GM10266 (cell line): ENCODE results near the gene GBX1.

Source experiments
- DNase-seq: peaks from one replicate; pipeline ENCODE4 v3.0.0; 2012; ENCODE audit errors: extremely low spot score
- CTCF ChIP-seq: IDR thresholded peaks from 2 replicates; pipeline ENCODE4 v1.5.1; 2012; ENCODE audit warnings: mild to moderate bottlenecking, low read depth; ENCODE audit not compliant: control insufficient read depth, insufficient read depth; ENCODE audit errors: missing control alignments

Gene GBX1

DNA sequence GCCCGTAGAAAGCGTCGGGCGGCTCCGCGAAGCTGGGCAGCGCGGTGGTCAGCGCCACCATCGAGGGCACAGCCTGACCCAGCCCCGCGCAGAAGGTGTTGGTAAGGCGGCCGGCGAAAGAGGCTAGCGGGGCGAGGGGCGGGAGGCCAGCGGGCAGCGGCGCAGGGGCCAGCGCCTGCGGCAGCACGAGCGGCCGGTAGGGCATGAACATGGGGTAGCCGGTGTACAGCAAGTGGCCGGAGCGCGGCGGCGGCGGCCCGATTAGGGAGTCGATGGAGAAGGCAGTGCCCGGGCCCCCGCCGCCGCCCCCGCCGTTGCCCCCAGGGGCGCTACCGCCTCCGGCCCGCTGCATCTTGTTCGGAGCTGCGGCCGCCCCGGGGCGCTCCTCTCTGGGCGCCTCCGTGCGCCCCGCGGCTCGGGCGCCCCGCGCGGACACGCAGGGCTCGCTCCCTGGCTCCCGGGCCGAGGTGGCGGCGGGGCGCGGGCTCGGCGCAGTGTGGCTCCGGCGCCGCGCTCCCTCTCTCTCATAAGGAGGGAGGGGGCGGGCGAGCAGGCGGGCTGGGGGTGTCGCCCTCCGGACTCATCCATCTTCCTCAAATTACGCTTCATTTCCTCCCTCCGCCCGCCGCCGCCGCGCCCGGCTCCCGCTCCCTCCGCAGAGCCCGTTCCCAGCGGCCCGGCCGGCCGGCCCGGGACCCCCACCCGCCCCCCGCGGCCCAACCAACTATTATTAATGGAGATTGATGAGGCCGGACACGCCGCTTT, at the start of gene GBX1:
Gene GBX1, minus strand, starts transcription at position 498 of the 765 bp plus-strand sequence. Its CDS starts 146 bp downstream, at position 352.
- no peak for DNase-seq
- no peak for TF ChIP-seq CTCF

- TF ChIP-seq CTCF = no peak
- DNase-seq = no peak
Observed at GRCh38 chr7:151215396-151215795, 47.9 kb upstream of the GBX1 start.

GRCh38 chr7:151213826-151214225, 46.3 kb upstream of the GBX1 start:
- TF ChIP-seq CTCF = no peak
- no peak for DNase-seq

GRCh38 chr7:151212626-151213025, 45.1 kb upstream of the GBX1 start:
- no peak for DNase-seq
- no peak for TF ChIP-seq CTCF

- DNase-seq = no peak
- no peak for TF ChIP-seq CTCF
Observed at GRCh38 chr7:151211155-151211772, 43.8 kb upstream of the GBX1 start.

- no peak for TF ChIP-seq CTCF
- no peak for DNase-seq
Observed at GRCh38 chr7:151210087-151210854, 42.8 kb upstream of the GBX1 start, which contains the start of gene H2BK1. TSS of gene H2BK1 (minus strand) at chr7:151210488. CDS start at chr7:151210318, 170 bp downstream.
